OCI-LY3 (cell line): ENCODE measurements around the gene GPR89B.
"Not testable (repeated sequence)": the region's sequence is repeated elsewhere in the genome, so short reads cannot be mapped to it uniquely, and the experiment has no call there.

ENCODE experiments used
- CTCF ChIP-seq: fragments of 200-600, 300-600 bp; sonication (generic); IDR thresholded peaks from 2 replicates; pipeline ENCODE4 v1.5.1; 2014; ENCODE audit warnings: antibody characterized with exemption, low read length, low read depth
- EZH2phosphoT487 ChIP-seq: fragments of 200-600 bp; shearing (Covaris generic); IDR thresholded peaks from 2 replicates; pipeline ENCODE4 v1.6.1; 2018; ENCODE audit warnings: antibody characterized with exemption, mixed run types, low read depth

GRCh38 chr1:147927215-147927614 lies 1.0 kb upstream of the GPR89B start:
- TF ChIP-seq CTCF, EZH2phosphoT487: not testable (repeated sequence)
